Liver (tissue), 9 donors: ENCODE results near the gene KHDRBS2. TPM values are rescaled to one million over a fixed set of nuclear protein-coding genes. Genes with fewer than 3 reads are reported as not detected.
A peak's percentile ranks its signal among the peaks of the same experiment; 100 is the strongest.

Experiments
- DNase-seq: peaks from one replicate; pipeline ENCODE4 v3.0.0-alpha.2; 2017; ENCODE audit warnings: low spot score
- H3K27ac ChIP-seq, 2 donors: one replicate each; pipeline ENCODE4 v1.7.0; 2013; ENCODE audit warnings: inconsistent platforms in 2 of 2, low read length in 2 of 2, control low read depth in 1 of 2, low read depth in 1 of 2, mild to moderate bottlenecking in 1 of 2
- H3K27me3 ChIP-seq, 4 donors: one replicate each; pipeline versions ENCODE4 v1.6.1 to v1.7.0; 2013; ENCODE audit warnings: low read length in 3 of 4, inconsistent platforms in 1 of 4, mild to moderate bottlenecking in 1 of 4, moderate library complexity in 1 of 4; ENCODE audit not compliant: control insufficient read depth in 4 of 4, insufficient read depth in 4 of 4
- H3K36me3 ChIP-seq, 4 donors: one replicate each; pipeline versions ENCODE4 v1.6.1 to v1.7.0; 2013; ENCODE audit warnings: low read length in 3 of 4, mild to moderate bottlenecking in 3 of 4, low read depth in 1 of 4, moderate library complexity in 1 of 4; ENCODE audit not compliant: control insufficient read depth in 4 of 4, insufficient read depth in 3 of 4
- H3K4me1 ChIP-seq, 4 donors: one replicate each; pipeline versions ENCODE4 v1.6.1 to v1.7.0; 2013; ENCODE audit warnings: low read length in 3 of 4, mild to moderate bottlenecking in 3 of 4, moderate library complexity in 1 of 4; ENCODE audit not compliant: control insufficient read depth in 4 of 4, insufficient read depth in 4 of 4
- H3K4me3 ChIP-seq, 3 donors: one replicate each; pipeline versions ENCODE4 v1.6.1 to v1.7.0; 2013; ENCODE audit warnings: low read length in 3 of 3, control low read depth in 1 of 3, low read depth in 1 of 3, mild to moderate bottlenecking in 1 of 3
- H3K9ac ChIP-seq, 2 donors: one replicate each; pipeline ENCODE4 v1.7.0; 2013; ENCODE audit warnings: low read length in 2 of 2, mild to moderate bottlenecking in 2 of 2, moderate library complexity in 2 of 2, control low read depth in 1 of 2, low read depth in 1 of 2
- H3K9me3 ChIP-seq, 4 donors: one replicate each; pipeline versions ENCODE4 v1.6.1 to v1.7.0; 2013; ENCODE audit warnings: low read length in 3 of 4; ENCODE audit not compliant: control insufficient read depth in 4 of 4
- CTCF ChIP-seq: fragments of 150-350 bp; IDR thresholded peaks from 2 replicates; pipeline ENCODE4 v1.5.1; 2017; ENCODE audit warnings: improper control_type of control experiment, low read depth, low read length; ENCODE audit not compliant: missing input control
- EGR1 ChIP-seq, 2 donors: IDR thresholded peaks; 2 replicates each; pipeline ENCODE4 v1.6.1; 2016 to 2018; ENCODE audit warnings: antibody characterized with exemption in 2 of 2, low read depth in 2 of 2
- FOXA1 ChIP-seq: IDR thresholded peaks from 2 replicates; pipeline ENCODE4 v1.6.1; 2016; ENCODE audit warnings: antibody characterized with exemption
- GABPA ChIP-seq, 2 donors: IDR thresholded peaks in 1 of 2; conservative IDR thresholded peaks in 1 of 2; 2 replicates each; pipeline ENCODE4 v1.6.1; 2016; ENCODE audit warnings: antibody characterized with exemption in 2 of 2, mild to moderate bottlenecking in 1 of 2, moderate library complexity in 1 of 2
- HNF4G ChIP-seq: IDR thresholded peaks from 2 replicates; pipeline ENCODE4 v1.6.1; 2016; ENCODE audit warnings: antibody characterized with exemption
- MAX ChIP-seq: IDR thresholded peaks from 2 replicates; pipeline ENCODE4 v1.6.1; 2016; ENCODE audit warnings: antibody characterized with exemption
- NR2F2 ChIP-seq: IDR thresholded peaks from 2 replicates; pipeline ENCODE4 v1.6.1; 2016; ENCODE audit warnings: antibody characterized with exemption
- RAD21 ChIP-seq, 2 donors: IDR thresholded peaks; 2 replicates each; pipeline ENCODE4 v1.6.1; 2016; ENCODE audit warnings: antibody characterized with exemption in 2 of 2, mild to moderate bottlenecking in 2 of 2
- RXRA ChIP-seq, 2 donors: IDR thresholded peaks; 2 replicates each; pipeline ENCODE4 v1.6.1; 2017 to 2018; ENCODE audit warnings: antibody characterized with exemption in 2 of 2, mild to moderate bottlenecking in 1 of 2
- TAF1 ChIP-seq: conservative IDR thresholded peaks from 2 replicates; pipeline ENCODE4 v1.6.1; 2016; ENCODE audit warnings: antibody characterized with exemption, mild to moderate bottlenecking
- YY1 ChIP-seq: IDR thresholded peaks from 2 replicates; pipeline ENCODE4 v1.6.1; 2016; ENCODE audit warnings: antibody characterized with exemption, mild to moderate bottlenecking
- WGBS: extraction: QIAGEN DNeasy Blood & Tissue Kit; methylation state at CpG from one replicate; pipeline ENCODE4 v1.1.7; 2013; 5-methylcytosine and 5-hydroxymethylcytosine counted together
- polyA plus RNA-seq, 2 donors: library from polyadenylated mRNA; stranded (reverse) in 1 of 2; unstranded in 1 of 2; fragments of 200-250 nt in 1 of 2; fragments of >200 nt in 1 of 2; fragmentation: Nextera tagmentation in 1 of 2; extraction: Ambion mirVana in 1 of 2; gene quantifications; one replicate each; pipeline versions ENCODE4 v1.2.1 to v1.2.3, GENCODE V29; 2013 to 2015
- total RNA-seq, 2 donors: library from RNA; depleted of rRNA; stranded (reverse); fragments of >200 nt; gene quantifications; one replicate each; pipeline ENCODE4 v1.2.3, GENCODE V29; 2014
- donor health status: healthy.
- donor health status: healthy.
- donor health status: healthy.
- donor health status: healthy.
- donor health status: healthy.

KHDRBS2 gene
- total and polyA plus RNA-seq, 4 donors = 0.08 to 1.1 TPM; not detected in 2

DNA sequence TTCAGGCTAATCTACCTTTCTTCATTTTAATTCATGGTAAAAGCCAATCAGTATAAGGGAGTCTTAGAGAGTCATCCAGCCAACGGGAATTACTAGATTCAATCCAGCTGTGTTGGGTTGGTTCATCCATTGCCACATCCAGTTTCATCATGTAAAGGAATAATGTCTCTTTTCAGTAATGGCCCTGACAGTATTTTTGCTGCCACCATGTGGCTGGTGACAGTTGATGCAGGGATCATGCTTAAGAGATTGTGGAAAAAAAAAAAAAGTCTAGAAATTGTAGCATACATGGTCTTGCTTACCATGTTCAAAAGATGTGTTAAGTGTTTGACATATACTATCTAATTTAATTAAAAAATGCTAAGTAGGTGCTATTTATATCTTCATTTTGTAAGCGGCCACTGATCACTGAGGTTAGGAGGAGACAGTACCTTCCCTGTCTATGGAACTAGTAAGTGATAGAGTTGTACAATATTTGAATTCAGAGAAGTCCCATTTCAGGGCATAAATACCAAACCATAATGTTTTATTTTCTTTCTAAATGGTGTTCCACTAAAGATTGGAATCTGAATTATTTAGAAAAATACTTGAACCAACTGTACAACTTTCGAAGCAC lies 135.9 kb downstream of the KHDRBS2 start:
- H3K36me3 ChIP-seq = no peaks in the 10 kb centered on the region
- no peak overlapping the region for H3K9ac ChIP-seq
- no peak overlapping the region for H3K4me3 ChIP-seq
- TF ChIP-seq NR2F2 = no peak
- TF ChIP-seq HNF4G = no peak
- TF ChIP-seq RAD21 (IDR thresholded peaks at IDR 0.05) = peak; percentile 74 to 86
- no peak for TF ChIP-seq YY1
- no peak for TF ChIP-seq GABPA (IDR thresholded peaks at IDR 0.05 in 1 of 2, conservative IDR thresholded peaks at IDR 0.05 in 1 of 2)
- no peak for TF ChIP-seq FOXA1
- peak; percentile 58 for TF ChIP-seq CTCF
- TF ChIP-seq RXRA (IDR thresholded peaks at IDR 0.05) = no peak
- 59% methylated on average over 3 of the region's 3 CpGs for WGBS
- no peaks in the 10 kb centered on the region for H3K9me3 ChIP-seq
- no peak for DNase-seq
- no peaks in the 10 kb centered on the region for H3K4me1 ChIP-seq
- H3K27me3 ChIP-seq = no peaks in the 10 kb centered on the region
- H3K27ac ChIP-seq = no peak overlapping the region

DNA sequence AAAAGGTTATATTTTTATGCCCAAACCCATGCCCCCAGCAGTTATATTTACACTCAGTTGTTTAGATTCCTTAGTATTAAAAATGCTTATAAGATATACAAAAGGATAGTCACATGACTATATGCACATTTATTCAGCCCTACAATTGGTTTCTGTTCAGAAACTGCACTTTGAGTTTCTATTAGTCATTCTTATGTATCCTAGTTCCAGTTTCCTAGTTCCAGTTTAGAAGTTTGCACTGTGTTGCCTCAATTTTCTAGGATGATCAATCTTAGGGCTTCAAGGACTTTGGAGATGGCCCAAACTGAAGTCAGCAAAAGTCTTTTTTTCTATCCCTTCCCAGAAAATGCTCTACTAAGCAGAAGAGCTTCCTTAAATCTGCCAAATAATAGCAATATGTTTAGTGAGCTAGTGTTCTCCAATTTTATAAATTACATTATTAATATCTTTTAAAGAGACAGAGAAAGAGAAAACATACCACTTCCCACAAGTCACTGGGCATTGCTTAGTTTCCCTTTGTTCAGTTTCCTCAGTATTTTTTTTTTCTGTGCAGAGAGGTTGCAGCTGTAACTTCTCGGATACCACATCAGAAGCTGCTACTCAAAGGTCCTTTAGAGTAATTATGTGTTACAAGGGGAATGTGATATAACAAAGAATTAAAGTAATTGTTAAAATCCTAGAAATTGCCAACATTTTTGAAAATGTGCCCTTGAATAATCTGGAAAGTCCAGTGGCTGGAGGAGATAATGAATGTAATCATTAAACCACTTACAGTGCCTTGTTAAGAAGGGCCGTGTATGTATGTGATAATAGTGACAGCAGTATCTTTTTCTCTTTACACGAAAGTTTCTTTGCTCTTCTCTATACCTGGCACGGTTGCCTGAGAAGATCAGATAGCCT lies 138.8 kb downstream of the KHDRBS2 start:
- no peak for DNase-seq
- H3K27ac ChIP-seq = no peak overlapping the region
- H3K4me3 ChIP-seq = no peak overlapping the region
- no peaks in the 10 kb centered on the region for H3K9me3 ChIP-seq
- no peak for TF ChIP-seq EGR1 (IDR thresholded peaks at IDR 0.05; ENCODE audit: low read depth in 2 of 2)
- TF ChIP-seq NR2F2 = no peak
- no peak for TF ChIP-seq FOXA1
- H3K36me3 ChIP-seq = no peaks in the 10 kb centered on the region
- no peak overlapping the region for H3K9ac ChIP-seq
- WGBS = 30% methylated on average over 4 of the region's 4 CpGs
- no peaks in the 10 kb centered on the region for H3K4me1 ChIP-seq
- no peaks in the 10 kb centered on the region for H3K27me3 ChIP-seq

- Histone ChIP-seq H3K27me3 (no peaks in the 10 kb centered on the region), H3K9ac (no peak overlapping the region), H3K9me3 (no peaks in the 10 kb centered on the region), H3K4me3 (no peak overlapping the region), H3K36me3 (no peaks in the 10 kb centered on the region), H3K27ac (no peak overlapping the region), H3K4me1 (no peaks in the 10 kb centered on the region)
- WGBS = 67% methylated on average over 1 of the region's 1 CpG
- TF ChIP-seq MAX (no peak), EGR1 (IDR thresholded peaks at IDR 0.05; ENCODE audit: low read depth in 2 of 2) (no peak), TAF1 (no peak), HNF4G (no peak), FOXA1 (no peak), YY1 (no peak), GABPA (IDR thresholded peaks at IDR 0.05 in 1 of 2, conservative IDR thresholded peaks at IDR 0.05 in 1 of 2) (no peak)
- DNase-seq = no peak
Measured at GRCh38 chr6:62129127-62129526, 156.9 kb downstream of the KHDRBS2 start.
